Activated CD4-positive, alpha-beta T cell treated with anti-CD3 and anti-CD28 coated beads for 36 hours (primary cell): ENCODE data around the gene PAQR4. TPM values are rescaled to one million over a fixed set of nuclear protein-coding genes. Genes with fewer than 3 reads are reported as not detected.

Source experiments
- ATAC-seq: fragments of 200-7000 bp; cut with Tn5 transposase; one replicate; pipeline ENCODE4 v1.10.0; 2021; ENCODE audit warnings: mild to moderate bottlenecking, moderate library complexity
- CTCF ChIA-PET: fragments of 350-600 bp; sonication (Branson Sonifier 250); formaldehyde crosslinking; loops from one replicate; lab custom pipeline; 2021; ENCODE audit warnings: antibody characterized with exemption; lab: Charles Lee
- POLR2A ChIA-PET: fragments of 350-600 bp; sonication (Branson Sonifier 250); formaldehyde crosslinking; loops from one replicate; lab custom pipeline; 2021; ENCODE audit warnings: antibody characterized with exemption, inconsistent platforms; lab: Charles Lee
- DNase-seq: peaks from one replicate; pipeline ENCODE4 v3.0.0-alpha.2; 2020
- H3K27ac Mint-ChIP-seq: one replicate; pipeline ENCODE4 v1.8.0; 2021; ENCODE audit warnings: mixed read lengths
- H3K27me3 Mint-ChIP-seq: one replicate; pipeline ENCODE4 v1.8.0; 2021; ENCODE audit warnings: mixed read lengths
- H3K36me3 Mint-ChIP-seq: one replicate; pipeline ENCODE4 v1.8.0; 2021; ENCODE audit warnings: low read depth, mixed read lengths
- H3K4me1 Mint-ChIP-seq: one replicate; pipeline ENCODE4 v1.8.0; 2021; ENCODE audit warnings: mixed read lengths
- H3K4me3 Mint-ChIP-seq: one replicate; pipeline ENCODE4 v1.8.0; 2021; ENCODE audit warnings: mild to moderate bottlenecking, moderate library complexity, mixed read lengths
- H3K9me3 Mint-ChIP-seq: one replicate; pipeline ENCODE4 v1.8.0; 2021; ENCODE audit warnings: low read depth, mixed read lengths
- intact Hi-C, 2 experiments: fragments of 100-400 bp; cut with DNase I in 1 of 2; cut with micrococcal nuclease in 1 of 2; formaldehyde crosslinking; loops; one replicate each; pipeline versions ENCODE4 v1.14.2 to v1.15.1; 2022 to 2024; cut with DNase I, micrococcal nuclease
- total RNA-seq, 2 experiments: library from RNA; stranded (reverse); gene quantifications; one replicate each; pipeline ENCODE4 v1.2.3, GENCODE V29; 2021

The PAQR4 gene
- total RNA-seq, 2 experiments from 2014 or later, result 28.7 to 31.2 TPM

DNA sequence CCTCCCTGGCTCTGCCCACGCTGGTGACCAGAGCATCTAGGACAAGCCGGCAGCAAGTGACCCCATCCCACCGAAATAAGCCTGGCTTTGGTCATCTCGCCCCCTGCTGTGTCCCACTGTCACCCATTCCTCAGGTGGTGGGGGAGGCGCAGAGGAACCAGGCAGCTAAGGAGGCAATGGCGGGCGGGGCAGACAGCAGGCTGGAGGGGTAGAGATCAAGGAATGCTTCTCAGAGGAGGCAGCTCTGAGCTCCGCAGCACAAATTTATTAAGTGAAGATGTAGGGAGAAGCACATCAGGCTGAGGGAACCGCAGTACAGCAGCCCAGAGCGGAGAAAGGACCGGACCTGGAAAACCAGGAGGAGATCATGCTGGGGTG lies 12.6 kb upstream of the PAQR4 start:
- ChIA-PET POLR2A (interaction anchor here (0.7 kb wide), 1 partner anchor 14 kb away, joined by 3 read pairs; no protein-coding TSS in a partner anchor), CTCF (no interaction called here)
- DNase-seq, result no peak
- no peak for ATAC-seq
- Mint-ChIP-seq H3K4me3 (no peak overlapping the region), H3K27me3 (peaks cover 8% of the 10 kb centered on the region), H3K9me3 (no peaks in the 10 kb centered on the region), H3K36me3 (no peaks in the 10 kb centered on the region), H3K27ac (no peak overlapping the region), H3K4me1 (peaks cover 3% of the 10 kb centered on the region)
- intact Hi-C loops, result no loop called here

GRCh38 chr16:2959206-2959605 lies 9.9 kb upstream of the PAQR4 start:
- Mint-ChIP-seq H3K27ac (no peak overlapping the region), H3K4me3 (no peak overlapping the region), H3K9me3 (no peaks in the 10 kb centered on the region), H3K4me1 (peaks cover 14% of the 10 kb centered on the region), H3K36me3 (no peaks in the 10 kb centered on the region), H3K27me3 (peaks cover 19% of the 10 kb centered on the region)
- intact Hi-C loops, result no loop called here
- ATAC-seq, result no peak
- POLR2A ChIA-PET, result interaction anchor here (1.2 kb wide), 1 partner anchor 13 kb away, joined by 3 read pairs; no protein-coding TSS in a partner anchor
- CTCF ChIA-PET, result interaction anchor here (0.6 to 1.0 kb wide), 2 partner anchors 48 to 61 kb away, joined by 4 to 5 read pairs; no protein-coding TSS in a partner anchor
- no peak for DNase-seq

- Mint-ChIP-seq H3K4me3 (no peak overlapping the region), H3K27ac (no peak overlapping the region), H3K9me3 (no peaks in the 10 kb centered on the region), H3K4me1 (peaks cover 17% of the 10 kb centered on the region), H3K27me3 (peaks cover 21% of the 10 kb centered on the region), H3K36me3 (no peaks in the 10 kb centered on the region)
- ChIA-PET CTCF (interaction anchor here (0.6 to 1.5 kb wide), 4 partner anchors 14 to 809 kb away, joined by 3 to 4 read pairs (median 4); no protein-coding TSS in a partner anchor), POLR2A (interaction anchor here (1.2 kb wide), 1 partner anchor 15 kb away, joined by 3 read pairs; no protein-coding TSS in a partner anchor)
- intact Hi-C loops, result no loop called here
- no peak for DNase-seq
- ATAC-seq, result no peak
Measured at GRCh38 chr16:2960183-2961010, 8.8 kb upstream of the PAQR4 start.

GRCh38 chr16:2962334-2963073 lies 6.6 kb upstream of the PAQR4 start:
- no peaks in the 10 kb centered on the region for H3K9me3 Mint-ChIP-seq
- no peaks in the 10 kb centered on the region for H3K36me3 Mint-ChIP-seq
- intact Hi-C loops, result no loop called here
- H3K4me3 Mint-ChIP-seq, result no peak overlapping the region
- H3K4me1 Mint-ChIP-seq, result peaks cover 19% of the 10 kb centered on the region
- ChIA-PET POLR2A (no interaction called here), CTCF (interaction anchor here (0.6 to 2.2 kb wide), 9 partner anchors 8 to 1652 kb away, joined by 3 to 7 read pairs (median 3); partner anchors contain the start of genes PKMYT1 and ZNF213)
- ATAC-seq (no peak), DNase-seq (no peak)
- H3K27me3 Mint-ChIP-seq, result peaks cover 23% of the 10 kb centered on the region
- H3K27ac Mint-ChIP-seq, result no peak overlapping the region

DNA sequence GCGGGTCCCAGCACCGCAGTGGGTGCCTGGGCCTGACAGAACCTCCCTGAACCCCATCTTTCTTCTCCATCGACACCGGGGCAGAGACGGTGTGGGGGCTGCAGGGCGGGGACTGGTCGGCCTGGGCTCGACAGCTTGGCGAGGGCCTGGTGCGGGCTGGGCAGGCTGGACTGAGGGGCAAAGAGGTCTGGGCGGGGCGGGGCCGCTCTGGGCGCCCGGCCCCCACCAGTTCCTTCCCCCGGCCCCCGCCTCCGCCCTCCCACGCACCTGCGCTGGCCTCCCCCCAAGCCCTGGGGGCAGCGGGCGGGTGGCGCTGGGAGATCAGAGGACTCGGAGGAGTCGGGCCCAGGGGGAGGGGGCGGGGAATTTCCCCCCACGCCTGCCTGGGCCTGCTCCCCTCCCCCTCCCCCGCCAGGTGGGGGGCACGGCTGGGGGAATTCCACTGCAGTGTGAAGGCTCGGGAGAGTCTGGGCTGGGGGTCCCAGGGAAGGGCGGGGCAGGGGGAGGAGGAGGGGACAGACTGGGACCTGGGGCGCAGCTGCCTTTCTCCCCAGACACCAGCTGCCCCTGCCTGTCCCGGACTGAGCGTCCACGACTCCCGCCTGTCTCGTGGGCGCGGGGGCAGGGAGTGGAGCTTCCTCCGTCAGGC lies 6.0 kb upstream of the PAQR4 start:
- no peak overlapping the region for H3K27ac Mint-ChIP-seq
- peak overlapping the region; percentile 57 for H3K4me3 Mint-ChIP-seq
- intact Hi-C loops, result no loop called here
- H3K36me3 Mint-ChIP-seq, result peaks cover under 1% of the 10 kb centered on the region
- H3K9me3 Mint-ChIP-seq, result no peaks in the 10 kb centered on the region
- DNase-seq (peak; percentile 36), ATAC-seq (no peak)
- peaks cover 25% of the 10 kb centered on the region for H3K4me1 Mint-ChIP-seq
- ChIA-PET CTCF (interaction anchor here (0.6 to 2.2 kb wide), 9 partner anchors 9 to 149 kb away, joined by 3 to 7 read pairs (median 4); partner anchors contain the start of gene PKMYT1), POLR2A (no interaction called here)
- H3K27me3 Mint-ChIP-seq, result peaks cover 28% of the 10 kb centered on the region

DNA sequence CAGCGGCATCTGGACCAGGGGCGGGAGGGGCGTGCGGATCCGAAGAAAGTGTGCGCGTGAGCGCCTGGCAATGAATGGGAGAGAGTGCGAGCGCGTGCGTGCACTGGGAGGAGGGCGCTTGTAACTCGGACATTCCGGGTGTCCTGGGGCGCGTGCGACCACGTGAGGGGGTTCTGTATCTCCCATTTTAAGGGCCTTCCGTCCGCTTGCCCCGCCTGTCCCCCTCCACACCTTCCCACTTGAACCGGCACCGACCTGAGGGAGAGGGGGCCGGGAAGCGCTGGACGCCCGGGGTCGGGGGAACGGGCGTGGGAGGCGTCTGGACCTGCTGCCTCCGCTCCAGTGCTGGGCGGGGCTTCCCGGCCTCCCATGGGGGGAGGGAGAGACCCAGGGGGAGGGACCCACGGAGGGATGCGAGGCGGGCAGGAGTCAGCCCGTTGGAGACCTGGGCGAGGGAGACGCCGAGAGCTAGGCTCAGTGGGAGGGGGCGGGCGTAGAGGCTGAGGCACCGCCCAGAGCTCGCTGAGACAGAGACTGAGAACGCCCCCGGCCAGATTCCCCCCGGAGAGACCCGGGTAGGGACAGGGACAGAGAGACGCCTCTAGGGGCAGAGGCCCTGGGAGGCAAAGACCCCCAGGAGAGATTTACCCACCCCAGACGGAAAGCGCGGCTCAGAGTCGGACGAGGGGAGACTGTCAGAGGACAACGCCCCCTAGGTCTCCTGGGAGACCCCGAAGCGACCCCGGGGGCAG lies 5.2 kb upstream of the PAQR4 start, which contains the start of gene KREMEN2:
Gene KREMEN2, plus strand, starts transcription at position 553 of the 752 bp plus-strand sequence. CDS start 246 bp downstream, outside the sequence.
- intact Hi-C loops, result no loop called here
- DNase-seq, result peak; percentile 67
- Mint-ChIP-seq H3K4me3 (peak within 1 kb of the TSS; percentile 57), H3K9me3 (no peaks in the 10 kb centered on the region), H3K4me1 (peaks cover 32% of the 10 kb centered on the region), H3K36me3 (peaks cover 2% of the 10 kb centered on the region), H3K27ac (no peak within 1 kb of the TSS), H3K27me3 (peaks cover 31% of the 10 kb centered on the region)
- POLR2A ChIA-PET, result no interaction called here
- ATAC-seq, result peak; percentile 23
- CTCF ChIA-PET, result interaction anchor here (0.7 to 1.3 kb wide), 8 partner anchors 11 to 150 kb away, joined by 3 to 6 read pairs (median 4); no protein-coding TSS in a partner anchor

GRCh38 chr16:2964475-2965336 lies 4.4 kb upstream of the PAQR4 start:
- peak overlapping the region; percentile 57 for H3K4me3 Mint-ChIP-seq
- peaks cover 32% of the 10 kb centered on the region for H3K4me1 Mint-ChIP-seq
- DNase-seq, result peak; percentile 82
- ChIA-PET POLR2A (interaction anchor here (0.6 kb wide), 1 partner anchor 211 kb away, joined by 3 read pairs; no protein-coding TSS in a partner anchor), CTCF (interaction anchor here (0.6 to 1.3 kb wide), 8 partner anchors 12 to 78 kb away, joined by 3 to 6 read pairs (median 4); no protein-coding TSS in a partner anchor)
- peaks cover 2% of the 10 kb centered on the region for H3K36me3 Mint-ChIP-seq
- intact Hi-C loops, result loop anchor here in 1 of 2 experiments (1.0 to 5.0 kb wide), 3 partner anchors 16 to 292 kb away; partner anchors contain the start of genes FLYWCH2 and PKMYT1
- H3K27ac Mint-ChIP-seq, result no peak overlapping the region
- H3K27me3 Mint-ChIP-seq, result peaks cover 31% of the 10 kb centered on the region
- H3K9me3 Mint-ChIP-seq, result no peaks in the 10 kb centered on the region
- peak; percentile 18 for ATAC-seq

- intact Hi-C loops, result loop anchor here in 1 of 2 experiments (5.0 kb wide), 1 partner anchor 294 kb away; no protein-coding TSS in a partner anchor
- no peak overlapping the region for H3K4me3 Mint-ChIP-seq
- POLR2A ChIA-PET, result interaction anchor here (0.9 kb wide), 1 partner anchor 163 kb away, joined by 3 read pairs; no protein-coding TSS in a partner anchor
Measured at GRCh38 chr16:2966043-2966807, 2.9 kb upstream of the PAQR4 start.

GRCh38 chr16:2966808-2967191 lies 2.3 kb upstream of the PAQR4 start:
- Mint-ChIP-seq H3K4me1 (peaks cover 40% of the 10 kb centered on the region), H3K27ac (no peak overlapping the region), H3K27me3 (peaks cover 27% of the 10 kb centered on the region), H3K9me3 (no peaks in the 10 kb centered on the region), H3K4me3 (no peak overlapping the region), H3K36me3 (peaks cover 6% of the 10 kb centered on the region)
- POLR2A ChIA-PET, result interaction anchor here (0.9 kb wide), 1 partner anchor 162 kb away, joined by 3 read pairs; no protein-coding TSS in a partner anchor
- intact Hi-C loops, result loop anchor here in 1 of 2 experiments (5.0 kb wide), 1 partner anchor 294 kb away; no protein-coding TSS in a partner anchor
- CTCF ChIA-PET, result interaction anchor here (0.8 to 1.2 kb wide), 2 partner anchors 11 to 55 kb away, joined by 3 to 4 read pairs; partner anchors contain the start of gene FLYWCH1
- ATAC-seq, result no peak
- peak; percentile 37 for DNase-seq

More at GRCh38 chr16:2966043-2966807, 2.9 kb upstream of the PAQR4 start:
- no peak for DNase-seq
- no peak for ATAC-seq
- Mint-ChIP-seq H3K27me3 (peaks cover 30% of the 10 kb centered on the region), H3K27ac (no peak overlapping the region), H3K36me3 (peaks cover 4% of the 10 kb centered on the region), H3K4me1 (peaks cover 40% of the 10 kb centered on the region), H3K9me3 (no peaks in the 10 kb centered on the region)
- CTCF ChIA-PET, result interaction anchor here (1.2 kb wide), 1 partner anchor 54 kb away, joined by 4 read pairs; the partner anchor contains the start of gene FLYWCH1
